Common myeloid progenitor, CD34-positive (primary cell): ENCODE measurements around the gene UNG. TPM values are rescaled to one million over a fixed set of nuclear protein-coding genes. Genes with fewer than 3 reads are reported as not detected.
"Not testable (repeated sequence)": the region's sequence is repeated elsewhere in the genome, so short reads cannot be mapped to it uniquely, and the experiment has no call there.

Source experiments
- CTCF ChIA-PET: fragments of 350-600 bp; sonication (Branson Sonifier 250); formaldehyde crosslinking; loops from one replicate; lab custom pipeline; 2021; ENCODE audit warnings: antibody characterized with exemption; lab: Charles Lee
- POLR2A ChIA-PET: fragments of 350-600 bp; sonication (Branson Sonifier 250); formaldehyde crosslinking; loops from one replicate; lab custom pipeline; 2021; ENCODE audit warnings: antibody characterized with exemption; lab: Charles Lee
- DNase-seq, 3 donors: peaks; one replicate each; pipeline versions ENCODE4 v3.0.0 to v3.0.0-alpha.2; 2013
- H3K27ac ChIP-seq, 2 experiments: 1 replicate in 1 of 2; 2 replicates in 1 of 2; pipeline ENCODE4 v1.7.0; 2013; ENCODE audit warnings: inconsistent platforms in 2 of 2, low read length in 2 of 2, mild to moderate bottlenecking in 2 of 2, low read depth in 1 of 2, moderate library complexity in 1 of 2; ENCODE audit not compliant: severe bottlenecking in 2 of 2, insufficient read depth in 1 of 2, poor library complexity in 1 of 2
- H3K27me3 ChIP-seq, 5 experiments: replicated peaks in 2 of 5; 1 replicate in 3 of 5; 2 replicates in 2 of 5; pipeline versions ENCODE4 v1.6.1 to v1.7.0; 2013; ENCODE audit warnings: low read length in 4 of 5, mild to moderate bottlenecking in 2 of 5, moderate library complexity in 2 of 5, inconsistent platforms in 1 of 5; ENCODE audit not compliant: insufficient read depth in 5 of 5, control insufficient read depth in 4 of 5
- H3K36me3 ChIP-seq, 4 experiments: 1 replicate in 2 of 4; 2 replicates in 2 of 4; pipeline versions ENCODE4 v1.6.1 to v1.7.0; 2013; ENCODE audit warnings: low read length in 3 of 4, control low read depth in 1 of 4, mild to moderate bottlenecking in 1 of 4; ENCODE audit not compliant: control insufficient read depth in 4 of 4, insufficient read depth in 4 of 4
- H3K4me1 ChIP-seq, 4 experiments: 1 replicate in 3 of 4; 2 replicates in 1 of 4; pipeline versions ENCODE4 v1.6.1 to v1.7.1; 2013; ENCODE audit warnings: low read length in 3 of 4, mild to moderate bottlenecking in 3 of 4, control low read depth in 1 of 4, inconsistent platforms in 1 of 4, moderate library complexity in 1 of 4; ENCODE audit not compliant: control insufficient read depth in 4 of 4, insufficient read depth in 4 of 4; ENCODE audit errors: control extremely low read depth in 1 of 4
- H3K4me3 ChIP-seq, 7 experiments: 1 replicate in 4 of 7; 2 replicates in 3 of 7; pipeline versions ENCODE4 v1.5.1 to v1.7.0; 2013; ENCODE audit warnings: mild to moderate bottlenecking in 7 of 7, low read length in 6 of 7, moderate library complexity in 6 of 7, inconsistent platforms in 2 of 7, low read depth in 2 of 7, control low read depth in 1 of 7; ENCODE audit not compliant: insufficient read depth in 4 of 7, control insufficient read depth in 1 of 7; ENCODE audit errors: extremely low read depth in 1 of 7
- H3K9me3 ChIP-seq, 5 experiments: 1 replicate in 4 of 5; 2 replicates in 1 of 5; pipeline versions ENCODE4 v1.6.1 to v1.7.1; 2013; ENCODE audit warnings: low read length in 4 of 5, mild to moderate bottlenecking in 2 of 5, inconsistent platforms in 1 of 5, low read depth in 1 of 5, moderate library complexity in 1 of 5; ENCODE audit not compliant: control insufficient read depth in 4 of 5, insufficient read depth in 2 of 5; ENCODE audit errors: control extremely low read depth in 1 of 5
- WGBS: methylation state at CpG from one replicate; pipeline ENCODE4 v1.1.5; 2013; ENCODE audit not compliant: insufficient coverage; 5-methylcytosine and 5-hydroxymethylcytosine counted together
- polyA plus RNA-seq: library from polyadenylated mRNA; unstranded; fragments of 120-200 nt; gene quantifications from one replicate; pipeline ENCODE4 v1.2.1, GENCODE V29; 2013

Gene UNG
- 45.5 TPM for polyA plus RNA-seq

- ChIA-PET CTCF (interaction anchor here (1.6 kb wide), 1 partner anchor 11 kb away, joined by 4 read pairs; no protein-coding TSS in a partner anchor), POLR2A (no interaction called here)
- WGBS: 1% methylated on average over 49 of the region's 71 CpGs
- Histone ChIP-seq H3K4me1 (peaks cover 8 to 30% (median 27%) of the 10 kb centered on the region in 4 experiments), H3K4me3 (peak within 1 kb of the TSS; percentile 78 to 93 (median 83)), H3K27me3 (no peaks in the 10 kb centered on the region), H3K9me3 (no peaks in the 10 kb centered on the region), H3K27ac (peak within 1 kb of the TSS; percentile 19 to 64), H3K36me3 (peaks cover 0 to 37% (median 9%) of the 10 kb centered on the region in 4 experiments)
- DNase-seq: peak; percentile 94 to 97 (median 96)
Observed at GRCh38 chr12:109097435-109098182, at the start of gene UNG. Gene UNG, plus strand, starts transcription at chr12:109097597. Its CDS starts 83 bp downstream, at chr12:109097680.

- H3K4me3 ChIP-seq, POLR2A ChIA-PET, CTCF ChIA-PET, H3K27ac ChIP-seq, H3K27me3 ChIP-seq, H3K9me3 ChIP-seq, H3K36me3 ChIP-seq, DNase-seq: not testable (repeated sequence)
- H3K4me1 ChIP-seq: peaks cover 2 to 15% (median 10%) of the 10 kb centered on the region in 4 experiments
- WGBS: 100% methylated on average over 2 of the region's 3 CpGs
Observed at GRCh38 chr12:109048706-109049105, 48.7 kb upstream of the UNG start.

- H3K9me3 ChIP-seq, POLR2A ChIA-PET, H3K27ac ChIP-seq, H3K36me3 ChIP-seq, H3K27me3 ChIP-seq, CTCF ChIA-PET, H3K4me3 ChIP-seq, DNase-seq: not testable (repeated sequence)
- H3K4me1 ChIP-seq: peaks cover 4 to 24% (median 14%) of the 10 kb centered on the region in 4 experiments
- 88% methylated on average over 8 of the region's 8 CpGs for WGBS
Observed at GRCh38 chr12:109049794-109050193, 47.6 kb upstream of the UNG start.

GRCh38 chr12:109052097-109052413 is 45.3 kb upstream of the UNG start:
- Histone ChIP-seq H3K4me1 (peaks cover 4 to 24% (median 14%) of the 10 kb centered on the region in 4 experiments), H3K36me3 (peaks cover 0 to 2% (median 0%) of the 10 kb centered on the region in 4 experiments), H3K27me3 (no peaks in the 10 kb centered on the region), H3K4me3 (peak overlapping the region; percentile 85 to 98 (median 96)), H3K27ac (peak overlapping the region in 1 of 2 experiments; percentile 88), H3K9me3 (no peaks in the 10 kb centered on the region)
- DNase-seq: no peak
- CTCF ChIA-PET: interaction anchor here (0.7 to 2.6 kb wide), 3 partner anchors 41 to 102 kb away, joined by 3 to 9 read pairs (median 3); partner anchors contain the start of gene ALKBH2
- WGBS: 21% methylated on average over 4 of the region's 6 CpGs
- POLR2A ChIA-PET: no interaction called here

- Histone ChIP-seq H3K4me1 (peaks cover 4 to 24% (median 14%) of the 10 kb centered on the region in 4 experiments), H3K9me3 (no peaks in the 10 kb centered on the region), H3K27ac (peak within 1 kb of the TSS; percentile 69 to 88), H3K36me3 (peaks cover 0 to 3% (median 2%) of the 10 kb centered on the region in 4 experiments), H3K27me3 (no peaks in the 10 kb centered on the region), H3K4me3 (peak within 1 kb of the TSS; percentile 85 to 98 (median 96))
- 0% methylated on average over 40 of the region's 61 CpGs for WGBS
- DNase-seq: peak; percentile 92 to 94 (median 93)
- ChIA-PET POLR2A (no interaction called here), CTCF (interaction anchor here (0.8 to 2.6 kb wide), 2 partner anchors 41 to 102 kb away, joined by 3 to 9 read pairs; partner anchors contain the start of gene ALKBH2)
Observed at GRCh38 chr12:109052414-109053323, 44.7 kb upstream of the UNG start, which contains the start of gene USP30. Gene USP30, plus strand, starts transcription at chr12:109052576. Its CDS starts 103 bp downstream, at chr12:109052679.

- H3K4me1 ChIP-seq: peaks cover 4 to 24% (median 14%) of the 10 kb centered on the region in 4 experiments
- peak overlapping the region; percentile 85 to 98 (median 96) for H3K4me3 ChIP-seq
- peak overlapping the region; percentile 69 to 88 for H3K27ac ChIP-seq
- no peaks in the 10 kb centered on the region for H3K9me3 ChIP-seq
- WGBS: 28% methylated on average over 8 of the region's 9 CpGs
- CTCF ChIA-PET: interaction anchor here (1.2 to 2.6 kb wide), 3 partner anchors 16 to 58 kb away, joined by 3 to 9 read pairs (median 4); partner anchors contain the start of gene ALKBH2
- peaks cover 0 to 7% (median 5%) of the 10 kb centered on the region in 4 experiments for H3K36me3 ChIP-seq
- H3K27me3 ChIP-seq: no peaks in the 10 kb centered on the region
- POLR2A ChIA-PET: no interaction called here
- DNase-seq: peak; percentile 43 to 73 (median 68)
Observed at GRCh38 chr12:109053382-109054123, 43.8 kb upstream of the UNG start.
